ENCODE measurements around the gene EMSY.

DNA sequence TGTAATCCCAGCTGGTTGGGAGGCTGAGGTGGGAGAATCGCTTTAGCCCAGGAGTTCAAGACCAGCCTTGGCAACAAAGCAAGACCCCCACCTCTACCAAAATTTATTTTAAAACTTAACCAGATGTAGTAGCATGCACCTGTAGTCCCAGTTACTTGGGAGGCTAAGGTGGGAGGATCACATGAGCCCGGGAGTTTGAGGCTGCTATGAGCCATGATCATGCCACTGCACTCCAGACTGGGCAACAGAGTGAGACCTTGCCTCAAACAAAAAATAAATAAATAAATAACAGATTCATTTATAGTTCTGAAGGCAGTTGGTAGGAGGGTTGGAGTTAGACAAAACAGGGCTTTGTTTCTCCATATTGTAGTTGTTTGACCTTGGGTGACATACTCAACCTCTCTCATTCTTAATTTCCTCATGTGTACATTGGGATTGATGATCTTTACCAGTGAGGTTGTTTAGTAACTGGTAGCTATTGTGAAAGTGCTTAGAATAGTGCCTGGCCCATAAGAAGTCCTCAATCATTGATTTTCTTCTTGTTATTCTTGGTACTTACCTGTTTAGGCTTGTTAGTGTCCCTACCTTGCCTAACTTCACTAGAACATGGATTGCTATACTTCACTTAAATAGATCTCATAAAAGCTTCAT, 79.1 kb downstream of the EMSY start:
- no peak for TF ChIP-seq POLR2AphosphoS5 (IDR thresholded peaks at IDR 0.05; ENCODE audit: low read depth, low read length)
- no peak for TF ChIP-seq POLR2A (IDR thresholded peaks at IDR 0.05; ENCODE audit: low read depth, low read length)
- no peak for TF ChIP-seq TAF1 (IDR thresholded peaks at IDR 0.05; ENCODE audit: borderline replicate concordance, low read depth, low read length)

Measured in GM12892 (cell line).